HepG2 (cell line): ENCODE data around the gene RAD51C. TPM values are rescaled to one million over a fixed set of nuclear protein-coding genes. Genes with fewer than 3 reads are reported as not detected.

Experiments
- EP300 ChIP-seq, 3 experiments: sonication (generic) in 1 of 3; formaldehyde crosslinking in 1 of 3; IDR thresholded peaks; 2 replicates each; pipeline versions ENCODE4 v1.5.1 to v1.6.1; 2011 to 2020; ENCODE audit warnings: low read depth in 2 of 3, low read length in 2 of 3, borderline replicate concordance in 1 of 3, improper control_type of control experiment in 1 of 3, mild to moderate bottlenecking in 1 of 3, missing genetic modification reagents in 1 of 3, moderate library complexity in 1 of 3
- GABPB1 ChIP-seq: IDR thresholded peaks from 2 replicates; pipeline ENCODE4 v1.6.1; 2016; ENCODE audit warnings: mild to moderate bottlenecking, missing genetic modification reagents, moderate library complexity, missing compliant biosample characterization
- GPBP1L1 ChIP-seq: sonication (generic); formaldehyde crosslinking; IDR thresholded peaks from 2 replicates; pipeline ENCODE4 v1.5.0; 2020; ENCODE audit warnings: mild to moderate bottlenecking, missing genetic modification reagents
- HCFC1 ChIP-seq: fragments of 150-350 bp; IDR thresholded peaks from 2 replicates; pipeline ENCODE4 v1.6.1; 2014; ENCODE audit warnings: low read depth, low read length
- HNRNPL ChIP-seq: fragments of 200-400 bp; formaldehyde crosslinking; IDR thresholded peaks from 2 replicates; pipeline ENCODE4 v1.6.1; 2017; ENCODE audit warnings: mild to moderate bottlenecking, low read depth, low read length
- KAT8 ChIP-seq: IDR thresholded peaks from 2 replicates; pipeline ENCODE4 v1.6.1; 2016; ENCODE audit warnings: missing genetic modification reagents, missing compliant biosample characterization
- MAFK ChIP-seq, 2 experiments: IDR thresholded peaks in 1 of 2; conservative IDR thresholded peaks in 1 of 2; 2 replicates each; pipeline ENCODE4 v1.6.1; 2011; ENCODE audit warnings: improper control_type of control experiment in 2 of 2, low read length in 2 of 2
- NR2F2 ChIP-seq: IDR thresholded peaks from 2 replicates; pipeline ENCODE4 v1.6.1; 2012; ENCODE audit warnings: low read depth, inconsistent platforms, borderline replicate concordance
- PAX8 ChIP-seq: sonication (generic); formaldehyde crosslinking; IDR thresholded peaks from 2 replicates; pipeline ENCODE4 v1.8.0; 2022; ENCODE audit warnings: mild to moderate bottlenecking, missing genetic modification reagents, borderline replicate concordance
- PITX1 ChIP-seq: sonication (generic); formaldehyde crosslinking; IDR thresholded peaks from 2 replicates; pipeline ENCODE4 v1.5.1; 2020; ENCODE audit warnings: mild to moderate bottlenecking, missing genetic modification reagents
- POLR2AphosphoS2 ChIP-seq: IDR thresholded peaks from 2 replicates; pipeline ENCODE4 v1.6.1; 2011; ENCODE audit warnings: low read depth, low read length, improper control_type of control experiment
- TBX2 ChIP-seq: sonication (generic); formaldehyde crosslinking; IDR thresholded peaks from 2 replicates; pipeline ENCODE4 v1.5.0; 2020; ENCODE audit warnings: missing genetic modification reagents, mild to moderate bottlenecking, borderline replicate concordance
- ZBTB38 ChIP-seq: sonication (generic); formaldehyde crosslinking; IDR thresholded peaks from 2 replicates; pipeline ENCODE4 v1.5.1; 2020; ENCODE audit warnings: mild to moderate bottlenecking, missing genetic modification reagents
- ZNF382 ChIP-seq: sonication (generic); formaldehyde crosslinking; IDR thresholded peaks from 2 replicates; pipeline ENCODE4 v1.5.0; 2020; ENCODE audit warnings: missing genetic modification reagents, mild to moderate bottlenecking, borderline replicate concordance
- ZNF407 ChIP-seq: sonication (generic); formaldehyde crosslinking; IDR thresholded peaks from one replicate; pipeline ENCODE4 v1.5.1; 2020; ENCODE audit warnings: mild to moderate bottlenecking, missing genetic modification reagents; ENCODE audit errors: not compliant biosample characterization
- ZNF451 ChIP-seq: sonication (generic); formaldehyde crosslinking; IDR thresholded peaks from 2 replicates; pipeline ENCODE4 v1.5.0; 2020; ENCODE audit warnings: mild to moderate bottlenecking, missing genetic modification reagents
- ZNF484 ChIP-seq: sonication (generic); formaldehyde crosslinking; IDR thresholded peaks from 2 replicates; pipeline ENCODE4 v1.5.1; 2020; ENCODE audit warnings: mild to moderate bottlenecking, low read depth, missing genetic modification reagents, borderline replicate concordance
- ZNF720 ChIP-seq: sonication (generic); formaldehyde crosslinking; IDR thresholded peaks from 2 replicates; pipeline ENCODE4 v1.4.0; 2020; ENCODE audit warnings: missing genetic modification reagents
- ZSCAN5A ChIP-seq: sonication (generic); formaldehyde crosslinking; IDR thresholded peaks from 2 replicates; pipeline ENCODE4 v1.8.0; 2022; ENCODE audit warnings: mild to moderate bottlenecking, missing genetic modification reagents, borderline replicate concordance
- polyA plus RNA-seq, 8 experiments: library from polyadenylated mRNA; depleted of rRNA in 3 of 8; stranded (reverse) in 7 of 8; unstranded in 1 of 8; fragments of >200 nt; fragmentation: Illumina TruSeq in 4 of 8; extraction: Trizol in 4 of 8; gene quantifications; 2 replicates each; pipeline versions ENCODE4 v1.2.1 to v1.2.3, GENCODE V29; 2011 to 2016; ENCODE audit warnings: low read depth in 4 of 8, missing spikeins in 1 of 8, mixed read lengths in 1 of 8; ENCODE audit not compliant: insufficient read depth in 1 of 8
- total RNA-seq, 5 experiments: library from RNA; depleted of rRNA; stranded (reverse); fragments of >200 nt; fragmentation: Illumina TruSeq; extraction: Trizol; gene quantifications; 2 replicates each; pipeline ENCODE4 v1.2.3, GENCODE V29; 2016; ENCODE audit warnings: low read depth in 1 of 5

RAD51C gene
- total and polyA plus RNA-seq, 2 of the 13 experiments (the other 11 are each of a cell fraction or from before 2014, with no cell fraction given): 38.5 to 106 TPM

GRCh38 chr17:58755577-58756245, 63.3 kb downstream of the RAD51C start, which contains the start of gene PPM1E (continued):
- TF ChIP-seq ZSCAN5A (CRISPR knock-in tag): no peak
- TF ChIP-seq ZNF484: no peak
- TF ChIP-seq KAT8: no peak
- TF ChIP-seq GPBP1L1 (CRISPR knock-in tag): no peak
- TF ChIP-seq ZNF720 (CRISPR knock-in tag): no peak
- TF ChIP-seq EP300 (IDR thresholded peaks at IDR 0.05; ENCODE audit: low read depth in 2 of 2, low read length in 2 of 2): no peak
- no peak for TF ChIP-seq EP300 (CRISPR knock-in tag; IDR thresholded peaks at IDR 0.05; ENCODE audit: borderline replicate concordance)
- no peak for TF ChIP-seq MAFK (conservative IDR thresholded peaks at IDR 0.05 in 1 of 2, IDR thresholded peaks at IDR 0.05 in 1 of 2; ENCODE audit: low read length in 2 of 2)
- TF ChIP-seq HNRNPL: no peak
- TF ChIP-seq NR2F2: no peak
- TF ChIP-seq PAX8 (CRISPR knock-in tag): no peak
- no peak for TF ChIP-seq HCFC1
- TF ChIP-seq GABPB1 (CRISPR knock-in tag): peak; percentile 60; the same call in 1 of the 2 replicates
- TF ChIP-seq ZNF382: no peak
- TF ChIP-seq ZNF451 (CRISPR knock-in tag): no peak
- 0 out of 2 replicates have a peak, but pooled peaks have one; percentile 17 for TF ChIP-seq PITX1 (CRISPR knock-in tag)
- no peak; the same call in 1 of the 2 replicates for TF ChIP-seq ZBTB38 (CRISPR knock-in tag)
- no peak for TF ChIP-seq POLR2AphosphoS2
- peak; percentile 64 for TF ChIP-seq TBX2 (CRISPR knock-in tag)
- peak; percentile 34 for TF ChIP-seq ZNF407
